HAP-1 (cell line): Measurements from ENCODE around the gene EPYC.

Experiments used
- DNase-seq, 2 experiments: peaks; one replicate each; pipeline ENCODE4 v3.0.0-alpha.2; 2016 to 2020; ENCODE audit warnings: low spot score in 2 of 2
- H3K27me3 ChIP-seq: fragments of 250-450 bp; sonication (Bioruptor Pico); 2 replicates; pipeline ENCODE4 v1.5.1; 2020; ENCODE audit warnings: low read depth, mild to moderate bottlenecking, moderate library complexity
- H3K36me3 ChIP-seq: fragments of 250-450 bp; sonication (Bioruptor Pico); replicated peaks from 2 replicates; pipeline ENCODE4 v1.5.1; 2020; ENCODE audit warnings: mild to moderate bottlenecking
- H3K4me1 ChIP-seq: fragments of 250-450 bp; sonication (Bioruptor Pico); 2 replicates; pipeline ENCODE4 v1.5.1; 2020; ENCODE audit warnings: mild to moderate bottlenecking
- H3K4me3 ChIP-seq: fragments of 250-450 bp; sonication (Bioruptor Pico); 2 replicates; pipeline ENCODE4 v1.5.1; 2020; ENCODE audit warnings: mild to moderate bottlenecking, moderate library complexity
- H3K9me3 ChIP-seq: fragments of 250-450 bp; sonication (Bioruptor Pico); 2 replicates; pipeline ENCODE4 v1.5.1; 2020; ENCODE audit warnings: mild to moderate bottlenecking, moderate library complexity
- in situ Hi-C: fragments of 300-500 bp; cut with MboI; formaldehyde crosslinking; loops from 3 replicates; pipeline ENCODE4 v1.14.3; 2020; ENCODE audit warnings: low sequenced_read_pairs, inconsistent platforms, mixed read lengths

The EPYC gene

DNA sequence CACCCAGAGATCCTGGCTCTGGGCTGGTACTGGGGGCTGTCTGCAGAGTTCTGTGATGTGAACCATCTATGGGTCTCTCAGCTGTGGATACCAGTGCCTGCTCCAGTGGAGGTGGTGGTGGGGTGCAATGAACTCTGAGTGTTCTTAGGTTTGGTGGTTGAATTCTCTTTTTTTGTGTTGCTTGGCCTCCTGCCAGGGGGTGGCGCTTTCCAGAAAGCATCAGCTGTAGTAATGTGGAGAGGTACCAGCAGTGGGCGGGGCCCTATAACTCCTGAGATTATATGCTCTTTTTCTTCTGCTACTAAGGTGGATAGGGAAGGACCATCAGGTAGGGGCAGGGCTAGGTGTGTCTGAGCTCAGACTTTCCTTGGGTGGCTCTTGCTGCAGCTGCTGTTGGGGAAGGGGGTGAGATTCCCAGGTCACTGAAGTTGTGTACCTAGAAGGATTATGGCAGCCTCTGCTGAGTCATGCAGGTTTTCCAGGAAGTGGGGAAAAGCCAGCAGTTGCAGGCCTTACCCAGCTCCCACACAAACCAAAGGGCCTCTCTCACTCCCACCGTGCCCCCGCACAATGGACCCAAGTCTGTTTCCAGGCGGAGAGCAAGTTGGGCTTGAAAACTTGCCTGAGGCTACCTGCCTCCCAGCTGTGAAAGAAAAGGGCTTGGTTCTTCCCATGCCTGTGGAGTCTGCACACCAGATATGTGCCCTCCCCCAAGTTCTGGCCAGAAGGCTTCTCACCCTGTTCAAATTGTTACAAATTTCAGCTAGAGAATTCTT is 68.4 kb downstream of the EPYC start:
- in situ Hi-C loops, result no loop called here
- Histone ChIP-seq H3K36me3 (no peaks in the 10 kb centered on the region), H3K4me1 (no peaks in the 10 kb centered on the region), H3K9me3 (no peaks in the 10 kb centered on the region), H3K4me3 (no peak overlapping the region), H3K27me3 (no peaks in the 10 kb centered on the region)
- no peak for DNase-seq

GRCh38 chr12:90925562-90925961 is 79.2 kb downstream of the EPYC start:
- Histone ChIP-seq H3K27me3 (no peaks in the 10 kb centered on the region; the same call in 1 of the 2 replicates), H3K4me3 (no peak overlapping the region), H3K36me3 (no peaks in the 10 kb centered on the region), H3K4me1 (no peaks in the 10 kb centered on the region), H3K9me3 (no peaks in the 10 kb centered on the region)
- no peak for DNase-seq
- in situ Hi-C loops, result no loop called here

- Histone ChIP-seq H3K27me3 (no peaks in the 10 kb centered on the region; the same call in 1 of the 2 replicates), H3K36me3 (no peaks in the 10 kb centered on the region), H3K9me3 (no peaks in the 10 kb centered on the region), H3K4me3 (no peak overlapping the region), H3K4me1 (no peaks in the 10 kb centered on the region)
- in situ Hi-C loops, result loop anchor here (25.0 kb wide), 1 partner anchor 1387 kb away; the partner anchor contains the start of gene POC1B
- no peak for DNase-seq
Observed at GRCh38 chr12:90924406-90924805, 80.4 kb downstream of the EPYC start.

GRCh38 chr12:90922145-90922627 is 82.6 kb downstream of the EPYC start:
- Histone ChIP-seq H3K27me3 (no peaks in the 10 kb centered on the region; the same call in 1 of the 2 replicates), H3K4me3 (no peak overlapping the region), H3K9me3 (no peaks in the 10 kb centered on the region), H3K36me3 (no peaks in the 10 kb centered on the region), H3K4me1 (peaks cover under 1% of the 10 kb centered on the region; the same call in 1 of the 2 replicates)
- in situ Hi-C loops, result loop anchor here (25.0 kb wide), 1 partner anchor 1385 kb away; the partner anchor contains the start of gene POC1B
- DNase-seq, result no peak

GRCh38 chr12:90921536-90921935 is 83.2 kb downstream of the EPYC start:
- H3K9me3 ChIP-seq, result no peaks in the 10 kb centered on the region
- H3K27me3 ChIP-seq, result no peaks in the 10 kb centered on the region; the same call in 1 of the 2 replicates
- in situ Hi-C loops, result loop anchor here (25.0 kb wide), 1 partner anchor 1384 kb away; the partner anchor contains the start of gene POC1B

DNA sequence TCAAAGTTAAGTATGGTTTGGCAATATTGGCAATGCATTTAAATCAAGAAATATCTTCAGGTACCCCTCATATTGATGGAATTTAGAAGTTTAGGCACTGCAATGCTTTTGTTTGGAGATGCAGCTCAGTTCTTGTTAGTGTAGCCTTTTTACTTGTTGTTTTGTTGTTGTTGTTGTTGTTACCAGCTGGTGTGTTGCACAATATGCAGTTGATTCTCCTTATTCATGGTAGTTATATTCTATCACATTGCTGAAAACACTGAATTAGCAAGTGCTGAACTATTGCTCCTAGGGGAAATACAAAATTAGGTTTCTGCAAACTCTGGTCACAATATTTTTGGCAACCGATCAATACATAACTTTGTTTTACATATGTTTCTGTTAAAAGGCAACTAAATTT is 84.5 kb downstream of the EPYC start:
- DNase-seq, result no peak
- H3K9me3 ChIP-seq, result no peaks in the 10 kb centered on the region
- peaks cover 10% of the 10 kb centered on the region; the same call in 1 of the 2 replicates for H3K4me1 ChIP-seq
- no peaks in the 10 kb centered on the region; the same call in 1 of the 2 replicates for H3K27me3 ChIP-seq
- in situ Hi-C loops, result loop anchor here (25.0 kb wide), 1 partner anchor 1383 kb away; the partner anchor contains the start of gene POC1B
- H3K36me3 ChIP-seq, result no peaks in the 10 kb centered on the region
- no peak overlapping the region for H3K4me3 ChIP-seq

More at GRCh38 chr12:90921536-90921935, 83.2 kb downstream of the EPYC start:
- H3K4me3 ChIP-seq, result no peak overlapping the region
- no peak for DNase-seq
- H3K36me3 ChIP-seq, result no peaks in the 10 kb centered on the region
- peaks cover 7% of the 10 kb centered on the region; the same call in 1 of the 2 replicates for H3K4me1 ChIP-seq

DNA sequence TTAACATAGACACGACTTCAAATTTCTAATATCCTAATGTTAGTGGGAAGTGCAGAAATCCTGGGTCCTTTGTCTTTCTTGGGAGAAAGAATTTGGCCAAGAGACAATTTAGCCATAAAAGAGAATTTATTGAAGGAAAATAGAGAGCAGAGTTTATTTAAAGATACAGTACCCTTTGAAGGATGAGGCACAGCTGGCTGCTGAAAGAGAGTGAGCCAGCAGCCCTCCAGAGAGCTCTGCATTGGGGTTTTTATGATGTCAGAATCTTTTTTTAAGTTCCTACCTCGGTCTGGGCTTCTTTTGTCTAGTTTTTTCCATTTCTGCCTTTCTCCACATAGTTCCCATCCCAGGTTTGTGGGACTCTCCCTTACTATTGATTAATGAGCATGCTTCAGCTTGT is 87.3 kb downstream of the EPYC start:
- Histone ChIP-seq H3K36me3 (no peaks in the 10 kb centered on the region), H3K9me3 (no peaks in the 10 kb centered on the region), H3K27me3 (no peaks in the 10 kb centered on the region), H3K4me3 (no peak overlapping the region), H3K4me1 (peaks cover 10% of the 10 kb centered on the region; the same call in 1 of the 2 replicates)
- no peak for DNase-seq
- in situ Hi-C loops, result loop anchor here (25.0 kb wide), 1 partner anchor 1380 kb away; the partner anchor contains the start of gene POC1B

DNA sequence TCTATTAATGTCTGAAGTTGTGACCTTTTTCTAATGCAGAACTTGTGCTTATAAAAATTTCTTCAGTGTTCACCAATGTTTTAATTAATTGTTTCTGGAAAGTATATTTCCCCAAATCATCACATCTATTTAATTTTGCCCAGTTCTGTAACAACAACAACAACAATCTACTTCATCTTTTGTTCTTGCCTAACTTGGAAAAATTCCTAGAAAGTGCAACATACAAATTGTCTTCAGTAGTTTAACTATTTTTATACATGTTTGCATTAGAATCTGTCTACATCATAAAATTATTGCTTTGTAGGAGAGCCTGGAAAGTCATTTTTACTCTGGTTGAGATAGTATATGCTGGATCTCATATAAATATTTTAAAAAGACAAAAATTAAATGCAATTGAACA is 88.3 kb downstream of the EPYC start:
- DNase-seq, result no peak
- Histone ChIP-seq H3K9me3 (no peaks in the 10 kb centered on the region), H3K27me3 (no peaks in the 10 kb centered on the region), H3K4me1 (peaks cover 10% of the 10 kb centered on the region; the same call in 1 of the 2 replicates), H3K36me3 (no peaks in the 10 kb centered on the region), H3K4me3 (no peak overlapping the region)
- in situ Hi-C loops, result loop anchor here (25.0 kb wide), 1 partner anchor 1379 kb away; the partner anchor contains the start of gene POC1B

DNA sequence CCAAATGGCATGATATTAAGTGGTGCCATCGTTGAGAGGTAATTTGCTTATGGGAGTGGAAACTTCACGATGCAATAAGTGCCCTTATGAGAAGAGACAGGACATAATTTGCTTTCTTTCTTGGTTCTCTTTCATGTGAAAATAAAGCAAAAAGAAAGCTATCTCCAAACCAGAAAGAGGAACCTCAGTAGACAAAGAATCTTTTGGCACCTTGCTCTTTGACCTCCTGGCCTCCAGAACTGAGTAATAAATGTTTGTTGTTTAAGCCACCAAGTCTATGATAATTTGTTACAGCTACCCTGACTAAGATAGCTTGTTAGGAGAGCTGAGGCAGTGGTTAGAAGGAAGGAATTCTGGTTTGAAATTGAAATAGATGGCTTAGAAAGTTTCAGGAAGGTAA is 89.4 kb downstream of the EPYC start:
- Histone ChIP-seq H3K9me3 (no peaks in the 10 kb centered on the region), H3K4me3 (no peak overlapping the region), H3K36me3 (no peaks in the 10 kb centered on the region), H3K27me3 (no peaks in the 10 kb centered on the region), H3K4me1 (peaks cover 10% of the 10 kb centered on the region; the same call in 1 of the 2 replicates)
- no peak for DNase-seq
- in situ Hi-C loops, result loop anchor here (25.0 kb wide), 1 partner anchor 1378 kb away; the partner anchor contains the start of gene POC1B
